ENCODE results near the gene C1D. TPM values are rescaled to one million over a fixed set of nuclear protein-coding genes. Genes with fewer than 3 reads are reported as not detected.

The C1D gene
- total RNA-seq, 3 donors from 2014 or later: 32.3 to 50.5 (median 49.8) TPM

DNA sequence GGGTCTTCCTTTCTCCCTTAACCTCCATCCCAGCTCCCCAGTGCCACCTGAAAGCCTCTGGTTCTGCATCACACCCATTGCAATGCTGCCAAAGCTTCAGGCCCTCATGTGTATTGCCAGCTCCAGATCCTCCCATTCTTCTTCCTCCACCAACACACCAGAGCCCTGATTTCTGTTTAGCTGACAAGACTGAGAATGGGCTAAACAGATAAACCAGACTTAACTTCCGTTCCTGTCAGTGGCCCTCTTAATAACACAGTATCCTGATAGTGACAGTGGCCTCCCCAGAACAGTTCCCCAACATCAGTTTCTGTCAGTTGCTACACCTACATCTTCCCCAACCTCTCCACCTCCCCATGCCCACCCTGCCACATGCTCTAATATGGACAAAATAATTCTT, 31.3 kb upstream of the C1D start:
- intact Hi-C loops (cut with DNase I; ENCODE audit: low total_unique reads): no loop called here
- H3K36me3 ChIP-seq: no peaks in the 10 kb centered on the region
- no peak overlapping the region for H3K27ac ChIP-seq
- no peak for TF ChIP-seq POLR2AphosphoS5 (IDR thresholded peaks at IDR 0.05)
- TF ChIP-seq, protein P1, sequence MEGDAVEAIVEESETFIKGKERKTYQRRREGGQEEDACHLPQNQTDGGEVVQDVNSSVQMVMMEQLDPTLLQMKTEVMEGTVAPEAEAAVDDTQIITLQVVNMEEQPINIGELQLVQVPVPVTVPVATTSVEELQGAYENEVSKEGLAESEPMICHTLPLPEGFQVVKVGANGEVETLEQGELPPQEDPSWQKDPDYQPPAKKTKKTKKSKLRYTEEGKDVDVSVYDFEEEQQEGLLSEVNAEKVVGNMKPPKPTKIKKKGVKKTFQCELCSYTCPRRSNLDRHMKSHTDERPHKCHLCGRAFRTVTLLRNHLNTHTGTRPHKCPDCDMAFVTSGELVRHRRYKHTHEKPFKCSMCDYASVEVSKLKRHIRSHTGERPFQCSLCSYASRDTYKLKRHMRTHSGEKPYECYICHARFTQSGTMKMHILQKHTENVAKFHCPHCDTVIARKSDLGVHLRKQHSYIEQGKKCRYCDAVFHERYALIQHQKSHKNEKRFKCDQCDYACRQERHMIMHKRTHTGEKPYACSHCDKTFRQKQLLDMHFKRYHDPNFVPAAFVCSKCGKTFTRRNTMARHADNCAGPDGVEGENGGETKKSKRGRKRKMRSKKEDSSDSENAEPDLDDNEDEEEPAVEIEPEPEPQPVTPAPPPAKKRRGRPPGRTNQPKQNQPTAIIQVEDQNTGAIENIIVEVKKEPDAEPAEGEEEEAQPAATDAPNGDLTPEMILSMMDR (IDR thresholded peaks at IDR 0.05): no peak
- TF ChIP-seq POLR2A (IDR thresholded peaks at IDR 0.05): no peak
- H3K9me3 ChIP-seq: no peaks in the 10 kb centered on the region
- no peaks in the 10 kb centered on the region for H3K4me1 ChIP-seq
- no peaks in the 10 kb centered on the region for H3K27me3 ChIP-seq
- DNase-seq (ENCODE audit: low spot score in 2 of 2): no peak
- H3K4me3 ChIP-seq: no peak overlapping the region

GRCh38 chr2:68093634-68094033, 30.8 kb upstream of the C1D start:
- H3K27me3 ChIP-seq: no peaks in the 10 kb centered on the region
- DNase-seq (ENCODE audit: low spot score in 2 of 2): no peak
- H3K4me1 ChIP-seq: no peaks in the 10 kb centered on the region
- no peak for TF ChIP-seq POLR2AphosphoS5 (IDR thresholded peaks at IDR 0.05)
- TF ChIP-seq POLR2A (IDR thresholded peaks at IDR 0.05): no peak
- TF ChIP-seq, protein P1 (IDR thresholded peaks at IDR 0.05): no peak
- H3K9me3 ChIP-seq: no peaks in the 10 kb centered on the region
- H3K4me3 ChIP-seq: no peak overlapping the region
- intact Hi-C loops (cut with DNase I; ENCODE audit: low total_unique reads): no loop called here
- H3K27ac ChIP-seq: no peak overlapping the region
- no peaks in the 10 kb centered on the region for H3K36me3 ChIP-seq

- no peak for TF ChIP-seq POLR2AphosphoS5 (IDR thresholded peaks at IDR 0.05)
- TF ChIP-seq, protein P1 (IDR thresholded peaks at IDR 0.05): no peak
- no peak for TF ChIP-seq POLR2A (IDR thresholded peaks at IDR 0.05)
- intact Hi-C loops (cut with DNase I; ENCODE audit: low total_unique reads): no loop called here
- Histone ChIP-seq H3K9me3 (no peaks in the 10 kb centered on the region), H3K4me3 (no peak overlapping the region), H3K27ac (no peak overlapping the region), H3K4me1 (no peaks in the 10 kb centered on the region), H3K27me3 (no peaks in the 10 kb centered on the region), H3K36me3 (no peaks in the 10 kb centered on the region)
- DNase-seq (ENCODE audit: low spot score in 2 of 2): no peak
Measured at GRCh38 chr2:68091439-68092034, 28.7 kb upstream of the C1D start.

DNA sequence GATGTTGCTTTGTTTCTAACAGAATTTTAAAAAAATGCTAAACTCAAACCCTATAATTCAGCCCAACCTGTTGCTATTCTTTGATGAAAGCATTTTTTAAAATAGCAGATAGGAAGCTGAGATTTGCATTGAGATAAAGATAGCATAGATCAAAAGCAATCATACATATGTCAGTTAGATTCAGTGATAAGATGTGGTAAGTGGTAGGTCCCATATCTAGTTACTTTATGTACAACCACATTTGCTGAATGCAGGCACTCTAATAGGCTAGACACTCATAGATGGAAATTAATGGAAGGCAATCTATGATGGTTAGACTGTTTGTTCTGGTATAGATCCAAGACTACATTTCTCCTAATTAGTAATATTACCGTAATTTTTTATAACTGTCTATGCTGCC, 27.2 kb upstream of the C1D start:
- no peaks in the 10 kb centered on the region for H3K27me3 ChIP-seq
- DNase-seq (ENCODE audit: low spot score in 2 of 2): no peak
- H3K4me1 ChIP-seq: no peaks in the 10 kb centered on the region
- no peak overlapping the region for H3K4me3 ChIP-seq
- H3K36me3 ChIP-seq: no peaks in the 10 kb centered on the region
- H3K27ac ChIP-seq: no peak overlapping the region
- intact Hi-C loops (cut with DNase I; ENCODE audit: low total_unique reads): no loop called here
- TF ChIP-seq POLR2A (IDR thresholded peaks at IDR 0.05): no peak
- no peak for TF ChIP-seq POLR2AphosphoS5 (IDR thresholded peaks at IDR 0.05)
- TF ChIP-seq, protein P1 (IDR thresholded peaks at IDR 0.05): no peak
- H3K9me3 ChIP-seq: no peaks in the 10 kb centered on the region

GRCh38 chr2:68088940-68089339, 26.1 kb upstream of the C1D start:
- no peaks in the 10 kb centered on the region for H3K36me3 ChIP-seq
- H3K4me3 ChIP-seq: no peak overlapping the region
- DNase-seq (ENCODE audit: low spot score in 2 of 2): no peak
- H3K4me1 ChIP-seq: no peaks in the 10 kb centered on the region
- TF ChIP-seq POLR2A (IDR thresholded peaks at IDR 0.05) (no peak), POLR2AphosphoS5 (IDR thresholded peaks at IDR 0.05) (no peak)
- TF ChIP-seq, protein P1 (IDR thresholded peaks at IDR 0.05): no peak
- H3K27ac ChIP-seq: no peak overlapping the region
- H3K9me3 ChIP-seq: no peaks in the 10 kb centered on the region
- intact Hi-C loops (cut with DNase I; ENCODE audit: low total_unique reads): no loop called here
- H3K27me3 ChIP-seq: no peaks in the 10 kb centered on the region

Data from breast epithelium (tissue), 4 donors.